DOHH2 (cell line): ENCODE data around the gene FAM229A.

ENCODE experiments used
- H3F3A ChIP-seq: fragments of 200-600 bp; sonication (generic), shearing (Covaris generic); 2 replicates; pipeline ENCODE4 v1.6.0; 2016; ENCODE audit warnings: antibody characterized with exemption, mild to moderate bottlenecking; ENCODE audit not compliant: control insufficient read depth, insufficient read depth
- H3K27ac ChIP-seq: fragments of 200-600 bp; sonication (generic); 2 replicates; pipeline ENCODE4 v1.5.1; 2014; ENCODE audit warnings: low read depth, mild to moderate bottlenecking, low read length, moderate library complexity
- H3K27me3 ChIP-seq: fragments of 200-600 bp; sonication (generic); 2 replicates; pipeline ENCODE4 v1.6.1; 2014; ENCODE audit warnings: mild to moderate bottlenecking, low read length, mixed read lengths; ENCODE audit not compliant: control insufficient read depth
- H3K36me3 ChIP-seq: fragments of 200-600 bp; sonication (generic); 2 replicates; pipeline ENCODE4 v1.6.1; 2014; ENCODE audit warnings: mild to moderate bottlenecking, low read length, moderate library complexity, mixed read lengths; ENCODE audit not compliant: control insufficient read depth
- H3K4me1 ChIP-seq: fragments of 200-600 bp; sonication (generic); 2 replicates; pipeline ENCODE4 v1.6.1; 2014; ENCODE audit warnings: mild to moderate bottlenecking, low read length, mixed read lengths; ENCODE audit not compliant: control insufficient read depth
- H3K4me2 ChIP-seq: fragments of 200-600 bp; sonication (generic); 2 replicates; pipeline ENCODE4 v1.6.0; 2014; ENCODE audit warnings: mild to moderate bottlenecking, low read length, moderate library complexity
- H3K4me3 ChIP-seq: fragments of 200-600 bp; sonication (generic); 2 replicates; pipeline ENCODE4 v1.5.1; 2014; ENCODE audit warnings: mild to moderate bottlenecking, low read length, mixed read lengths
- H3K79me2 ChIP-seq: fragments of 200-600 bp; sonication (generic); 2 replicates; pipeline ENCODE4 v1.6.1; 2014; ENCODE audit warnings: mild to moderate bottlenecking, low read length, mixed read lengths; ENCODE audit not compliant: control insufficient read depth
- H3K9me2 ChIP-seq: fragments of 200-600 bp; sonication (generic); replicated peaks from 2 replicates; pipeline ENCODE4 v1.6.1; 2014; ENCODE audit warnings: mild to moderate bottlenecking, low read length, mixed read lengths; ENCODE audit not compliant: control insufficient read depth
- H3K9me3 ChIP-seq: fragments of 200-600 bp; sonication (generic); 2 replicates; pipeline ENCODE4 v1.6.1; 2014; ENCODE audit warnings: antibody characterized with exemption, low read length, mixed read lengths; ENCODE audit not compliant: control insufficient read depth, insufficient read depth
- H4K20me1 ChIP-seq: fragments of 200-600 bp; sonication (generic); 2 replicates; pipeline ENCODE4 v1.6.0; 2014; ENCODE audit warnings: low read depth, mild to moderate bottlenecking, antibody characterized with exemption, low read length, moderate library complexity; ENCODE audit not compliant: control insufficient read depth, insufficient read depth
- EZH2phosphoT487 ChIP-seq: fragments of 200-600 bp; sonication (generic); IDR thresholded peaks from 2 replicates; pipeline ENCODE4 v1.6.1; 2017; ENCODE audit warnings: borderline replicate concordance, mild to moderate bottlenecking, antibody characterized with exemption, low read length, moderate library complexity, mixed read lengths
- TF ChIP-seq, protein P1 (sequence below): fragments of 200-600 bp; sonication (generic); IDR thresholded peaks from one replicate; pipeline ENCODE4 v1.5.1; 2014; ENCODE audit warnings: antibody characterized with exemption, mild to moderate bottlenecking, low read depth, low read length; ENCODE audit not compliant: poor library complexity, severe bottlenecking

The FAM229A gene

GRCh38 chr1:32333251-32333963, 28.9 kb downstream of the FAM229A start:
- Histone ChIP-seq H3K36me3 (peaks cover 67% of the 10 kb centered on the region), H3K9me3 (no peaks in the 10 kb centered on the region), H4K20me1 (peaks cover 15% of the 10 kb centered on the region), H3K27me3 (no peaks in the 10 kb centered on the region), H3K4me2 (peak overlapping the region; percentile 85), H3K9me2 (no peaks in the 10 kb centered on the region), H3K79me2 (peaks cover 42% of the 10 kb centered on the region), H3K27ac (peak overlapping the region; percentile 66), H3K4me3 (peak overlapping the region; percentile 82), H3K4me1 (peaks cover 47% of the 10 kb centered on the region), H3F3A (peaks cover 40% of the 10 kb centered on the region)
- TF ChIP-seq, protein P1, sequence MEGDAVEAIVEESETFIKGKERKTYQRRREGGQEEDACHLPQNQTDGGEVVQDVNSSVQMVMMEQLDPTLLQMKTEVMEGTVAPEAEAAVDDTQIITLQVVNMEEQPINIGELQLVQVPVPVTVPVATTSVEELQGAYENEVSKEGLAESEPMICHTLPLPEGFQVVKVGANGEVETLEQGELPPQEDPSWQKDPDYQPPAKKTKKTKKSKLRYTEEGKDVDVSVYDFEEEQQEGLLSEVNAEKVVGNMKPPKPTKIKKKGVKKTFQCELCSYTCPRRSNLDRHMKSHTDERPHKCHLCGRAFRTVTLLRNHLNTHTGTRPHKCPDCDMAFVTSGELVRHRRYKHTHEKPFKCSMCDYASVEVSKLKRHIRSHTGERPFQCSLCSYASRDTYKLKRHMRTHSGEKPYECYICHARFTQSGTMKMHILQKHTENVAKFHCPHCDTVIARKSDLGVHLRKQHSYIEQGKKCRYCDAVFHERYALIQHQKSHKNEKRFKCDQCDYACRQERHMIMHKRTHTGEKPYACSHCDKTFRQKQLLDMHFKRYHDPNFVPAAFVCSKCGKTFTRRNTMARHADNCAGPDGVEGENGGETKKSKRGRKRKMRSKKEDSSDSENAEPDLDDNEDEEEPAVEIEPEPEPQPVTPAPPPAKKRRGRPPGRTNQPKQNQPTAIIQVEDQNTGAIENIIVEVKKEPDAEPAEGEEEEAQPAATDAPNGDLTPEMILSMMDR, result no peak
- no peak for TF ChIP-seq EZH2phosphoT487

DNA sequence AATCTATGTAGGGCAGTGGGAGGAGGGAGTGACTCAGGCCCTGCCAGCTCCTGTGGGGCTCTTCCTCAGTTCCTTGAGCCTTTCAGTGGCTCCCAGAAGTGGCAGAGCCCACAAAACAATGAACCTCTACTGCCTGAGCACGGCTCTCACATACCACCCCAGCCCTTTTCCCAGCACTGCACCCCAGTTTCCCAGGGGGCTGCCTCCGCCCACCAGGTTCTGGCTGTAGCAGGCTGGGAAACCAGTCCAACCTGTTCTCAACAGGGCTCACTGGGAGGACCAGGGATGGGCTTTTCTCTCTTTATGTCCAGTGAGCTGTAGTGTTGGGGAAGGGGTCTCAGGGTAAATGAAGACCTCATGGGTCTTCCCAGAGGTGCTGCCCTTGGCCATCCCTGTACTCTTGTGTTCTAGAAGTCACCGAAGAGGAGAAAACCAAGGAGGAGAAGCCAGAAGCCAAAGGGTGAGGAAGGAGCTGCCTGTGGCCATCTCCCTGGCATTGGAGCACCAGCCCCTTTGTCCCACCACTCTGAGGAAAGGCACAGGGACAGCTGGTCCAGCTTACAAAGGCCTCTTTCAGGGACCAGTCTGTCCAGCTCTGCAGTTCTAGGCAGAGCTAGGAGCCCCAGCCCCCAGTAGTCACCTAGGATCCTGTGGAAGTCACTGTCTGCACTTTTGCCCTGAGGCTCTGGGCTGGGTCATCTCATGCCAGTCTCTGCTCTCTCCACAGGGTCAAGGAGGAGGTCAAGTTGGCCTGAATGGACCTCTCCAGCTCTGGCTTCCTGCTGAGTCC, 29.8 kb downstream of the FAM229A start:
- TF ChIP-seq EZH2phosphoT487, result no peak
- TF ChIP-seq, protein P1, result no peak
- peaks cover 76% of the 10 kb centered on the region for H3K36me3 ChIP-seq
- peaks cover 38% of the 10 kb centered on the region for H3K4me1 ChIP-seq
- H3K9me3 ChIP-seq, result no peaks in the 10 kb centered on the region
- H3K9me2 ChIP-seq, result no peaks in the 10 kb centered on the region
- H3K27me3 ChIP-seq, result no peaks in the 10 kb centered on the region
- peak overlapping the region; percentile 66; the same call in 1 of the 2 replicates for H3K27ac ChIP-seq
- H4K20me1 ChIP-seq, result peaks cover 15% of the 10 kb centered on the region
- peaks cover 40% of the 10 kb centered on the region for H3F3A ChIP-seq
- 0 out of 2 replicates have a peak overlapping the region, but pooled peaks have one; percentile 14 for H3K4me2 ChIP-seq
- no peak overlapping the region for H3K4me3 ChIP-seq
- peaks cover 42% of the 10 kb centered on the region for H3K79me2 ChIP-seq

DNA sequence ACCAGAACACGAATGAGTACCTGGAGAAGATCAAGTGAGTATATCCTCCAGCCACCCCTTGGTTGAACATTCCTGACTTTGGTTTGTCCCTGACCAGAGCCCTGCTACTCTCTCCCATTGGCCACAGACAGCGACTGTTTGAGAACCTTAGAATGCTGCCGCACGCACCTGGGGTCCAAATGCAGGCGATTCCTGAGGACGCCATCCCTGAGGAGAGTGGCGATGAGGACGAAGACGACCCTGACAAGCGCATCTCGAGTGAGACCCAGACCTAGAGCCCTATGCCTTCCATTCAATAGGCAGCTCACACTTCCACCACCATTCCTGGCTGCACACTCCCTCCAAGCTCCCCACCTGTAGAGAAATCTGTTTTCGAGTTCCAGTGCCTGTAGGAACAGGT, 30.7 kb downstream of the FAM229A start:
- no peak overlapping the region for H3K4me2 ChIP-seq
- no peaks in the 10 kb centered on the region for H3K9me2 ChIP-seq
- H3K9me3 ChIP-seq, result no peaks in the 10 kb centered on the region
- peak overlapping the region; percentile 23; the same call in 1 of the 2 replicates for H3K27ac ChIP-seq
- peaks cover 84% of the 10 kb centered on the region for H3K36me3 ChIP-seq
- H4K20me1 ChIP-seq, result peaks cover 15% of the 10 kb centered on the region
- TF ChIP-seq EZH2phosphoT487, result no peak
- TF ChIP-seq, protein P1, result no peak
- H3F3A ChIP-seq, result peaks cover 35% of the 10 kb centered on the region
- peaks cover 42% of the 10 kb centered on the region for H3K79me2 ChIP-seq
- H3K4me3 ChIP-seq, result no peak overlapping the region
- H3K4me1 ChIP-seq, result peaks cover 28% of the 10 kb centered on the region
- no peaks in the 10 kb centered on the region for H3K27me3 ChIP-seq
